ENCODE data around the gene SERPINB4. TPM values are rescaled to one million over a fixed set of nuclear protein-coding genes. Genes with fewer than 3 reads are reported as not detected.

SERPINB4 gene
- total RNA-seq, 4 donors from 2014 or later: not detected

GRCh38 chr18:63603772-63604171 lies 40.3 kb downstream of the SERPINB4 start:
- intact Hi-C loops (cut with DNase I; ENCODE audit: low total_unique reads): no loop called here
- no peak for DNase-seq
- no peaks in the 10 kb centered on the region for H3K27me3 ChIP-seq
- no peak overlapping the region for H3K27ac ChIP-seq
- no peaks in the 10 kb centered on the region for H3K9me3 ChIP-seq
- no peaks in the 10 kb centered on the region for H3K4me1 ChIP-seq
- H3K4me3 ChIP-seq: no peak overlapping the region
- H3K36me3 ChIP-seq: no peaks in the 10 kb centered on the region
- TF ChIP-seq, protein P1, sequence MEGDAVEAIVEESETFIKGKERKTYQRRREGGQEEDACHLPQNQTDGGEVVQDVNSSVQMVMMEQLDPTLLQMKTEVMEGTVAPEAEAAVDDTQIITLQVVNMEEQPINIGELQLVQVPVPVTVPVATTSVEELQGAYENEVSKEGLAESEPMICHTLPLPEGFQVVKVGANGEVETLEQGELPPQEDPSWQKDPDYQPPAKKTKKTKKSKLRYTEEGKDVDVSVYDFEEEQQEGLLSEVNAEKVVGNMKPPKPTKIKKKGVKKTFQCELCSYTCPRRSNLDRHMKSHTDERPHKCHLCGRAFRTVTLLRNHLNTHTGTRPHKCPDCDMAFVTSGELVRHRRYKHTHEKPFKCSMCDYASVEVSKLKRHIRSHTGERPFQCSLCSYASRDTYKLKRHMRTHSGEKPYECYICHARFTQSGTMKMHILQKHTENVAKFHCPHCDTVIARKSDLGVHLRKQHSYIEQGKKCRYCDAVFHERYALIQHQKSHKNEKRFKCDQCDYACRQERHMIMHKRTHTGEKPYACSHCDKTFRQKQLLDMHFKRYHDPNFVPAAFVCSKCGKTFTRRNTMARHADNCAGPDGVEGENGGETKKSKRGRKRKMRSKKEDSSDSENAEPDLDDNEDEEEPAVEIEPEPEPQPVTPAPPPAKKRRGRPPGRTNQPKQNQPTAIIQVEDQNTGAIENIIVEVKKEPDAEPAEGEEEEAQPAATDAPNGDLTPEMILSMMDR (IDR thresholded peaks at IDR 0.05): no peak
- no peak for TF ChIP-seq POLR2A (IDR thresholded peaks at IDR 0.05)

- intact Hi-C loops (cut with DNase I; ENCODE audit: low total_unique reads): no loop called here
- H3K4me3 ChIP-seq: no peak overlapping the region
- no peak for DNase-seq
- TF ChIP-seq, protein P1 (IDR thresholded peaks at IDR 0.05): no peak
- TF ChIP-seq POLR2A (IDR thresholded peaks at IDR 0.05): no peak
- H3K27me3 ChIP-seq: no peaks in the 10 kb centered on the region
- no peaks in the 10 kb centered on the region for H3K9me3 ChIP-seq
- no peaks in the 10 kb centered on the region for H3K4me1 ChIP-seq
- H3K36me3 ChIP-seq: no peaks in the 10 kb centered on the region
- H3K27ac ChIP-seq: no peak overlapping the region
Measured at GRCh38 chr18:63603355-63603754, 40.7 kb downstream of the SERPINB4 start.

GRCh38 chr18:63596964-63597363 lies 47.1 kb downstream of the SERPINB4 start:
- Histone ChIP-seq H3K36me3 (no peaks in the 10 kb centered on the region), H3K27me3 (no peaks in the 10 kb centered on the region), H3K9me3 (no peaks in the 10 kb centered on the region), H3K27ac (no peak overlapping the region), H3K4me1 (no peaks in the 10 kb centered on the region), H3K4me3 (no peak overlapping the region)
- no peak for TF ChIP-seq POLR2A (IDR thresholded peaks at IDR 0.05)
- TF ChIP-seq, protein P1 (IDR thresholded peaks at IDR 0.05): no peak
- intact Hi-C loops (cut with DNase I; ENCODE audit: low total_unique reads): no loop called here
- DNase-seq: no peak

GRCh38 chr18:63592471-63592870 lies 51.6 kb downstream of the SERPINB4 start:
- Histone ChIP-seq H3K27me3 (no peaks in the 10 kb centered on the region), H3K9me3 (no peaks in the 10 kb centered on the region), H3K4me1 (no peaks in the 10 kb centered on the region), H3K4me3 (no peak overlapping the region), H3K27ac (no peak overlapping the region), H3K36me3 (no peaks in the 10 kb centered on the region)
- intact Hi-C loops (cut with DNase I; ENCODE audit: low total_unique reads): no loop called here
- no peak for DNase-seq
- TF ChIP-seq POLR2A (IDR thresholded peaks at IDR 0.05): no peak
- TF ChIP-seq, protein P1 (IDR thresholded peaks at IDR 0.05): no peak

- Histone ChIP-seq H3K9me3 (no peaks in the 10 kb centered on the region), H3K4me3 (no peak overlapping the region), H3K27me3 (no peaks in the 10 kb centered on the region), H3K36me3 (no peaks in the 10 kb centered on the region), H3K4me1 (no peaks in the 10 kb centered on the region), H3K27ac (no peak overlapping the region)
- TF ChIP-seq POLR2A (IDR thresholded peaks at IDR 0.05): no peak
- TF ChIP-seq, protein P1 (IDR thresholded peaks at IDR 0.05): no peak
- DNase-seq: no peak
- intact Hi-C loops (cut with DNase I; ENCODE audit: low total_unique reads): no loop called here
Measured at GRCh38 chr18:63591725-63592124, 52.3 kb downstream of the SERPINB4 start.
